A549 (cell line): Measurements from ENCODE around the gene MPHOSPH9.

Experiments used
- POLR2A ChIP-seq: IDR thresholded peaks from 2 replicates; pipeline ENCODE4 v1.6.1; 2012; ENCODE audit warnings: mild to moderate bottlenecking, low read length
- RAD21 ChIP-seq, 2 experiments: fragments of >200 bp in 1 of 2; sonication (Bioruptor Twin) in 1 of 2; formaldehyde crosslinking in 1 of 2; IDR thresholded peaks in 1 of 2; conservative IDR thresholded peaks in 1 of 2; 2 replicates in 1 of 2; 3 replicates in 1 of 2; pipeline ENCODE4 v1.6.1; 2012 to 2018; ENCODE audit warnings: inconsistent platforms in 1 of 2

GRCh38 chr12:123151457-123152454 is 81.2 kb downstream of the MPHOSPH9 start:
- no peak for TF ChIP-seq POLR2A
- no peak; a peak in 1 of 5 replicates for TF ChIP-seq RAD21 (conservative IDR thresholded peaks at IDR 0.05 in 1 of 2, IDR thresholded peaks at IDR 0.05 in 1 of 2)
